IMR-90 (cell line): ENCODE measurements around the gene UBA3. TPM values are rescaled to one million over a fixed set of nuclear protein-coding genes. Genes with fewer than 3 reads are reported as not detected.
A peak's percentile ranks its signal among the peaks of the same experiment; 100 is the strongest.

Source experiments
- ATAC-seq: fragments of 200-7000 bp; cut with Tn5 transposase; 2 replicates; pipeline ENCODE4 v1.9.1; 2020; ENCODE audit warnings: low read depth, mild to moderate bottlenecking, moderate library complexity
- Bru-seq: library from RNA; stranded (reverse); fragments of 400-500 nt; gene quantifications from one replicate; lab custom pipeline; 2021; lab: Mats Ljungman, UMichigan
- BruChase-seq, 2 experiments: library from RNA; stranded (reverse); fragments of 400-500 nt; gene quantifications; one replicate each; lab custom pipeline; 2021; lab: Mats Ljungman, UMichigan
- BruUV-seq: library from RNA; stranded (reverse); fragments of 400-500 nt; replicated peaks from 2 replicates; lab custom pipeline; 2021; lab: Mats Ljungman, UMichigan
- CTCF ChIA-PET: fragments of 300-600 bp; formaldehyde crosslinking; extraction: SDS; loops from one replicate; lab custom pipeline; 2021; ENCODE audit warnings: antibody characterized with exemption; lab: Yijun Ruan, JAX
- POLR2A ChIA-PET: fragments of 300-600 bp; sonication (Branson Sonifier 250); formaldehyde crosslinking; loops from one replicate; lab custom pipeline; 2022; ENCODE audit warnings: antibody characterized with exemption; ENCODE audit not compliant: unreplicated experiment; lab: Charles Lee
- DNase-seq: peaks from one replicate; pipeline ENCODE4 v3.0.0; 2013
- H2AFZ ChIP-seq: replicated peaks from 2 replicates; pipeline ENCODE3; 2013; ENCODE audit warnings: low read length, mild to moderate bottlenecking; ENCODE audit not compliant: poor library complexity
- H2AK5ac ChIP-seq: 2 replicates; pipeline ENCODE4 v1.6.1; 2013; ENCODE audit warnings: low read depth, low read length, inconsistent platforms
- H2AK9ac ChIP-seq: replicated peaks from 2 replicates; pipeline ENCODE3; 2013; ENCODE audit warnings: mild to moderate bottlenecking, low read depth, low read length, moderate library complexity; ENCODE audit not compliant: poor library complexity
- H2BK120ac ChIP-seq: 2 replicates; pipeline ENCODE4 v1.6.1; 2013; ENCODE audit warnings: low read depth, low read length, inconsistent platforms
- H2BK15ac ChIP-seq: 3 replicates; pipeline ENCODE4 v1.6.1; 2013; ENCODE audit warnings: low read depth, low read length, inconsistent platforms
- H2BK20ac ChIP-seq: 2 replicates; pipeline ENCODE4 v1.6.1; 2013; ENCODE audit warnings: low read depth, mild to moderate bottlenecking, inconsistent platforms, low read length, moderate library complexity
- H2BK5ac ChIP-seq: 2 replicates; pipeline ENCODE4 v1.6.1; 2013; ENCODE audit warnings: mild to moderate bottlenecking, low read depth, low read length, inconsistent platforms; ENCODE audit not compliant: poor library complexity, severe bottlenecking
- H3K14ac ChIP-seq: replicated peaks from 2 replicates; pipeline ENCODE4 v1.6.1; 2013; ENCODE audit warnings: low read depth, low read length, inconsistent platforms
- H3K18ac ChIP-seq: 2 replicates; pipeline ENCODE4 v1.6.1; 2013; ENCODE audit warnings: low read depth, low read length, control low read depth
- H3K23ac ChIP-seq: 2 replicates; pipeline ENCODE4 v1.6.1; 2013; ENCODE audit warnings: low read depth, low read length, inconsistent platforms
- H3K27ac ChIP-seq: 2 replicates; pipeline ENCODE4 v1.5.1; 2013; ENCODE audit warnings: mild to moderate bottlenecking, control low read depth, low read length; ENCODE audit not compliant: insufficient read depth
- H3K27me3 ChIP-seq: 2 replicates; pipeline ENCODE4 v1.6.1; 2013; ENCODE audit warnings: low read length; ENCODE audit not compliant: control insufficient read depth, insufficient read depth
- H3K36me3 ChIP-seq: 2 replicates; pipeline ENCODE4 v1.6.1; 2013; ENCODE audit warnings: low read length, mixed read lengths; ENCODE audit not compliant: control insufficient read depth, insufficient read depth
- H3K4ac ChIP-seq: 2 replicates; pipeline ENCODE4 v1.6.1; 2013; ENCODE audit warnings: low read depth, low read length, inconsistent platforms
- H3K4me1 ChIP-seq: 2 replicates; pipeline ENCODE4 v1.6.1; 2013; ENCODE audit warnings: low read length, mixed read lengths; ENCODE audit not compliant: control insufficient read depth, insufficient read depth
- H3K4me2 ChIP-seq: 2 replicates; pipeline ENCODE4 v1.6.1; 2013; ENCODE audit warnings: low read depth, mild to moderate bottlenecking, control low read depth, low read length, moderate library complexity
- H3K4me3 ChIP-seq: 2 replicates; pipeline ENCODE4 v1.5.1; 2013; ENCODE audit warnings: low read depth, mild to moderate bottlenecking, control low read depth, low read length, moderate library complexity; ENCODE audit not compliant: insufficient read depth
- H3K56ac ChIP-seq: 2 replicates; pipeline ENCODE4 v1.6.1; 2013; ENCODE audit warnings: low read length, inconsistent platforms; ENCODE audit not compliant: insufficient read depth; ENCODE audit errors: extremely low read depth
- H3K79me1 ChIP-seq, 2 experiments: 2 replicates each; pipeline ENCODE4 v1.6.1; 2013; ENCODE audit warnings: low read length in 2 of 2, inconsistent platforms in 1 of 2, low read depth in 1 of 2
- H3K9ac ChIP-seq: 2 replicates; pipeline ENCODE4 v1.6.1; 2013; ENCODE audit warnings: low read depth, low read length, control low read depth
- H3K9me1 ChIP-seq: 2 replicates; pipeline ENCODE4 v1.6.1; 2013; ENCODE audit warnings: low read length, inconsistent platforms; ENCODE audit not compliant: insufficient read depth
- H3K9me3 ChIP-seq: 2 replicates; pipeline ENCODE4 v1.6.1; 2013; ENCODE audit warnings: low read length; ENCODE audit not compliant: control insufficient read depth, insufficient read depth
- H4K20me1 ChIP-seq: 2 replicates; pipeline ENCODE4 v1.6.1; 2013; ENCODE audit warnings: low read length, inconsistent platforms; ENCODE audit not compliant: insufficient read depth
- H4K5ac ChIP-seq: 2 replicates; pipeline ENCODE4 v1.6.1; 2013; ENCODE audit warnings: mild to moderate bottlenecking, low read depth, low read length, control low read depth
- H4K8ac ChIP-seq, 2 experiments: 2 replicates each; pipeline ENCODE4 v1.6.1; 2013; ENCODE audit warnings: low read depth in 2 of 2, low read length in 2 of 2, control low read depth in 1 of 2, inconsistent platforms in 1 of 2
- H4K91ac ChIP-seq: 2 replicates; pipeline ENCODE4 v1.6.1; 2013; ENCODE audit warnings: low read depth, low read length, inconsistent platforms; ENCODE audit not compliant: insufficient read depth
- MAZ ChIP-seq: IDR thresholded peaks from 2 replicates; pipeline ENCODE4 v1.6.1; 2012; ENCODE audit warnings: low read depth, mild to moderate bottlenecking, low read length, improper control_type of control experiment, moderate library complexity, borderline replicate concordance
- NFE2L2 ChIP-seq: fragments of 150-350 bp; IDR thresholded peaks from 2 replicates; pipeline ENCODE4 v1.6.1; 2016; ENCODE audit warnings: low read depth, mild to moderate bottlenecking, low read length
- WGBS, 2 experiments: methylation state at CpG; one replicate each; pipeline versions ENCODE4 v1.1.5 to v1.1.7; 2013; ENCODE audit warnings: missing lambda C conversion rate in 2 of 2; ENCODE audit not compliant: insufficient read length in 1 of 2; ENCODE audit errors: extremely low coverage in 2 of 2; 5-methylcytosine and 5-hydroxymethylcytosine counted together
- dilution Hi-C: fragments of 300-500 bp; cut with HindIII; formaldehyde crosslinking; loops from one replicate; pipeline ENCODE4 v1.14.3; 2018; ENCODE audit warnings: low sequenced_read_pairs; ENCODE audit not compliant: unreplicated experiment
- in situ Hi-C: fragments of 300-500 bp; cut with MboI; formaldehyde crosslinking; loops from 3 replicates; pipeline ENCODE4 v1.14.3; 2019; ENCODE audit warnings: low sequenced_read_pairs, inconsistent platforms, mixed read lengths
- intact Hi-C: fragments of 100-400 bp; cut with micrococcal nuclease; formaldehyde crosslinking; loops from 2 replicates; pipeline ENCODE4 v1.10.0; 2022
- long read RNA-seq: library from polyadenylated mRNA; unstranded; transcript quantifications from one replicate; pipeline ENCODE4 v2.0.0, GENCODE V29; 2021; ENCODE audit not compliant: unreplicated experiment
- polyA plus RNA-seq, 3 experiments: library from polyadenylated mRNA; depleted of rRNA; stranded (reverse); fragments of >200 nt; gene quantifications; 2 replicates each; pipeline ENCODE4 v1.2.3, GENCODE V29; 2012; ENCODE audit warnings: low replicate concordance in 1 of 3
- total RNA-seq: library from RNA; depleted of rRNA; stranded (reverse); fragments of >200 nt; gene quantifications from 2 replicates; pipeline ENCODE4 v1.2.3, GENCODE V29; 2012; rRNA removed

UBA3 gene
- total RNA-seq: 64.3 and 77.2 TPM in 2 replicates
- polyA plus RNA-seq (2012; rRNA removed): 42.6 and 51.8 TPM in 2 replicates
- polyA plus RNA-seq (2012; cell fraction: cytosol; rRNA removed): 9.2 and 15.1 TPM in 2 replicates
- polyA plus RNA-seq (2012; cell fraction: nucleus; rRNA removed; ENCODE audit: low replicate concordance): 11.2 and 75.3 TPM in 2 replicates
- Bru-seq, nascent RNA: percentile 85 among the genes with signal in this experiment
- BruChase-seq, experiment 1, labeled RNA remaining after a 6-hour chase: percentile 92 among the genes with signal in this experiment
- BruChase-seq, experiment 2, labeled RNA remaining after a 2-hour chase: percentile 91 among the genes with signal in this experiment
- long read RNA-seq, transcript UBA3-202 (18 exons, 2,154 nt): major isoform, 55 of 82 reads
- long read RNA-seq, transcript UBA3-201 (17 exons, 2,112 nt): minor isoform, 13 of 82 reads
- long read RNA-seq, partial matches to known transcripts: 5 of 82 reads
- long read RNA-seq, other reads (novel, unspliced or antisense): 7 of 82 reads

DNA sequence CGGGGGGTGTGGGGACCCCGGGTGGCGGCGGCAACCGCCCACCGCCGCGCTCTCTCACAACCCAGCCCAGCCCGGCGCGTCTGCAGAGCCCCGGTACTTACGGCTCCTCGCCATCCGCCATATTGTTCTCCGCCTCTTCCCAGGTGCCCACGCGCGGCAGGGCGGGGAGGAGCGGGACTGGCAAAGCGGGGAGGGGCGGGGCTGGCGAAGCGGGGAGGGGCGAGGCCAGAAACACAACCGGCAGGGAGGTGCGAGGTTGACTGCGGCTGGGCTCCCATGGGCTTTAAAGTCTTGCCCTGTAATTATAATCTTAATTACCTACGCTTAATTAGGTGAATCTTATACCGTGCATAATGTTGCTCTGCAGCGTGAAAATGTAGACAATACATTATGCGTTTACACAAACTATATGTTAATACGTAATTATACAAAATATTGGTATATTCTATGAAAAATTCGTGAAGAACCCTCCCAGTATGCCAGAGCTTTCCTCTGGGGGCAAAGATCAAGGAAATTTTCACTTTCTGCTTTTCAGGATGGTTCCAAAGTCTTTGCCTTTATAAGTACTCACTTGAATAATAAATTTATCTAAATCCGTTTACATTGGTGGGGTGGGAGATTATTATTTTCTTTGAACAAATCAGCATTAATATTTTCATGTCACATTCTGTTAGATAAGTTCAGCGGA, at the start of gene UBA3:
Gene UBA3 (minus strand): TSS at position 133 of the 688 bp plus-strand sequence. CDS start 12 bp downstream, at position 121.
- peak within 1 kb of the TSS; percentile 39; the same call in 1 of the 2 replicates for H4K5ac ChIP-seq
- peak within 1 kb of the TSS; percentile 96 for H3K9ac ChIP-seq
- no peak within 1 kb of the TSS for H4K91ac ChIP-seq
- peak within 1 kb of the TSS; percentile 100 for H3K4me3 ChIP-seq
- H3K79me1 ChIP-seq: peaks cover 4 to 39% of the 10 kb centered on the region in 2 experiments
- 0 out of 2 replicates have a peak, but pooled peaks cover 3% of the 10 kb centered on the region for H3K36me3 ChIP-seq
- peak within 1 kb of the TSS; percentile 64 for H2BK5ac ChIP-seq
- H2BK120ac ChIP-seq: no peak within 1 kb of the TSS
- H3K56ac ChIP-seq: peak within 1 kb of the TSS; percentile 46; the same call in 1 of the 2 replicates
- intact Hi-C loops: loop anchor here (10.0 kb wide), 2 partner anchors 784 to 864 kb away; no protein-coding TSS in a partner anchor
- TF ChIP-seq NFE2L2: no peak
- peak; percentile 71; the same call in 1 of the 2 replicates for TF ChIP-seq MAZ
- peak within 1 kb of the TSS; percentile 100 for H3K4me2 ChIP-seq
- peak within 1 kb of the TSS; percentile 83; the same call in 1 of the 2 replicates for H3K18ac ChIP-seq
- H2AFZ ChIP-seq: peak within 1 kb of the TSS; percentile 84
- peak within 1 kb of the TSS; percentile 49 for H3K4ac ChIP-seq
- peak within 1 kb of the TSS; percentile 40 for H3K23ac ChIP-seq
- H4K20me1 ChIP-seq: peaks cover 4% of the 10 kb centered on the region; the same call in 1 of the 2 replicates
- in situ Hi-C loops: no loop called here
- no peak within 1 kb of the TSS for H2AK5ac ChIP-seq
- ChIA-PET CTCF (no interaction called here), POLR2A (no interaction called here)
- ATAC-seq: peak; percentile 86
- dilution Hi-C loops: no loop called here
- peak within 1 kb of the TSS in 1 of 2 experiments; percentile 3; a peak in 1 of 4 replicates for H4K8ac ChIP-seq
- H3K9me1 ChIP-seq: peaks cover 7% of the 10 kb centered on the region
- DNase-seq: peak; percentile 77
- H3K27ac ChIP-seq: peak within 1 kb of the TSS; percentile 55
- H2BK20ac ChIP-seq: no peak within 1 kb of the TSS
- peaks cover 9% of the 10 kb centered on the region for H3K4me1 ChIP-seq
- no TSS peak for BruUV-seq
- H3K27me3 ChIP-seq: no peaks in the 10 kb centered on the region
- H2AK9ac ChIP-seq: peak within 1 kb of the TSS; percentile 51
- H2BK15ac ChIP-seq: no peak within 1 kb of the TSS
- WGBS, 2 experiments: 0% methylated on average over 11 of the region's 37 CpGs; no CpG with 5 or more reads in 1 of the 2 experiments
- no peaks in the 10 kb centered on the region for H3K9me3 ChIP-seq
- H3K14ac ChIP-seq: peak within 1 kb of the TSS; percentile 6; the same call in 1 of the 2 replicates
